HFF-Myc (cell line): ENCODE data around the gene FBXO34.

Experiments
- DNase-seq: peaks from one replicate; pipeline ENCODE4 v3.0.0-alpha.2; 2011; ENCODE audit warnings: low read depth; ENCODE audit errors: extremely low read depth
- H3K4me3 ChIP-seq: replicated peaks from 2 replicates; pipeline ENCODE4 v1.5.1; 2011; ENCODE audit warnings: low read depth, mild to moderate bottlenecking, control low read depth, low read length
- CTCF ChIP-seq: IDR thresholded peaks from 2 replicates; pipeline ENCODE4 v1.5.1; 2012; ENCODE audit warnings: mild to moderate bottlenecking, low read depth, low read length, control low read depth; ENCODE audit errors: missing control alignments

The FBXO34 gene

GRCh38 chr14:55316564-55316963 is 45.3 kb downstream of the FBXO34 start:
- H3K4me3 ChIP-seq: no peak overlapping the region
- no peak for TF ChIP-seq CTCF
- no peak for DNase-seq

- no peak overlapping the region for H3K4me3 ChIP-seq
- no peak for DNase-seq
- no peak for TF ChIP-seq CTCF
Observed at GRCh38 chr14:55317542-55318306, 46.5 kb downstream of the FBXO34 start.

- DNase-seq: no peak
- no peak for TF ChIP-seq CTCF
- H3K4me3 ChIP-seq: no peak overlapping the region
Observed at GRCh38 chr14:55318694-55319093, 47.5 kb downstream of the FBXO34 start.

- H3K4me3 ChIP-seq: no peak overlapping the region
- DNase-seq: no peak
- no peak for TF ChIP-seq CTCF
Observed at GRCh38 chr14:55323910-55324309, 52.7 kb downstream of the FBXO34 start.

GRCh38 chr14:55324812-55325211 is 53.6 kb downstream of the FBXO34 start:
- no peak for DNase-seq
- no peak overlapping the region for H3K4me3 ChIP-seq
- TF ChIP-seq CTCF: no peak

DNA sequence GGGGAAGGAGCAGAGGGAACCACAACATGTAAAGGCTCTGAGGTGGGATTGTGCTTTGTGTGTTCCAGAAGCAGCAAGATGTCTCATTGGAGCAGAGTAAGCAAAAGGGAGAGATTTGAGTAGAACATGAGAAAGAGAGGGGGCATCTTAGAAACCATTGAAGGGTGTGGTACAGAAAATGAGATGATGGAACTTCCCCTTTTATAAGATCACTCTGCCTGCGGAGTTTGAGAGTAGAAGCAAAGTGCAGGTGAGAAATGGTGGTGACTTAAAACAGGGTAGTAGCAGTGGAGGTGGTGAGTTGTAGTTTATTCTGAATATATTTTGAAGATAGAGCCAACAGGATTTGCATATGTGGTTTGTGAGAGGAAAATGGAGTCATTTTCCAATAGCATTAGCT is 56.0 kb downstream of the FBXO34 start:
- TF ChIP-seq CTCF: no peak
- H3K4me3 ChIP-seq: no peak overlapping the region
- no peak for DNase-seq

- TF ChIP-seq CTCF: no peak
- no peak for DNase-seq
Observed at GRCh38 chr14:55328317-55328716, 57.1 kb downstream of the FBXO34 start.

More at GRCh38 chr14:55328317-55328716, 57.1 kb downstream of the FBXO34 start:
- no peak overlapping the region for H3K4me3 ChIP-seq
